Measurements from ENCODE around the gene NPR2.

Gene NPR2

GRCh38 chr9:35845824-35846771 is 54.7 kb downstream of the NPR2 start:
- Histone ChIP-seq H3K4me3 (ENCODE audit: insufficient read depth, low read length, poor library complexity, severe bottlenecking) (no peak overlapping the region), H3K9me3 (ENCODE audit: insufficient read depth, low read length) (no peaks in the 10 kb centered on the region), H3K9ac (ENCODE audit: low read length) (no peak overlapping the region), H3K36me3 (ENCODE audit: low read length) (no peaks in the 10 kb centered on the region), H4K20me1 (ENCODE audit: low read depth, low read length) (no peaks in the 10 kb centered on the region), H2AFZ (ENCODE audit: low read depth, low read length, severe bottlenecking) (no peak overlapping the region), H3K27ac (ENCODE audit: low read depth, low read length) (no peak overlapping the region), H3K79me2 (ENCODE audit: insufficient read depth, low read length) (no peaks in the 10 kb centered on the region), H3F3A (ENCODE audit: insufficient read depth) (no peaks in the 10 kb centered on the region), H3K4me2 (ENCODE audit: low read depth, low read length, poor library complexity, severe bottlenecking) (no peak overlapping the region), H3K9me2 (replicated peaks; ENCODE audit: insufficient read depth, low read length) (no peaks in the 10 kb centered on the region), H3K27me3 (ENCODE audit: low read length) (no peaks in the 10 kb centered on the region)
- no peak for TF ChIP-seq EZH2phosphoT487 (conservative IDR thresholded peaks at IDR 0.05; ENCODE audit: low read length)
- TF ChIP-seq, protein P1, sequence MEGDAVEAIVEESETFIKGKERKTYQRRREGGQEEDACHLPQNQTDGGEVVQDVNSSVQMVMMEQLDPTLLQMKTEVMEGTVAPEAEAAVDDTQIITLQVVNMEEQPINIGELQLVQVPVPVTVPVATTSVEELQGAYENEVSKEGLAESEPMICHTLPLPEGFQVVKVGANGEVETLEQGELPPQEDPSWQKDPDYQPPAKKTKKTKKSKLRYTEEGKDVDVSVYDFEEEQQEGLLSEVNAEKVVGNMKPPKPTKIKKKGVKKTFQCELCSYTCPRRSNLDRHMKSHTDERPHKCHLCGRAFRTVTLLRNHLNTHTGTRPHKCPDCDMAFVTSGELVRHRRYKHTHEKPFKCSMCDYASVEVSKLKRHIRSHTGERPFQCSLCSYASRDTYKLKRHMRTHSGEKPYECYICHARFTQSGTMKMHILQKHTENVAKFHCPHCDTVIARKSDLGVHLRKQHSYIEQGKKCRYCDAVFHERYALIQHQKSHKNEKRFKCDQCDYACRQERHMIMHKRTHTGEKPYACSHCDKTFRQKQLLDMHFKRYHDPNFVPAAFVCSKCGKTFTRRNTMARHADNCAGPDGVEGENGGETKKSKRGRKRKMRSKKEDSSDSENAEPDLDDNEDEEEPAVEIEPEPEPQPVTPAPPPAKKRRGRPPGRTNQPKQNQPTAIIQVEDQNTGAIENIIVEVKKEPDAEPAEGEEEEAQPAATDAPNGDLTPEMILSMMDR (IDR thresholded peaks at IDR 0.05; ENCODE audit: insufficient read depth, low read length, poor library complexity, severe bottlenecking): no peak

- H2AFZ ChIP-seq (ENCODE audit: low read depth, low read length, severe bottlenecking): no peak overlapping the region
- H3F3A ChIP-seq (ENCODE audit: insufficient read depth): no peaks in the 10 kb centered on the region
- no peak overlapping the region for H3K4me2 ChIP-seq (ENCODE audit: low read depth, low read length, poor library complexity, severe bottlenecking)
- no peaks in the 10 kb centered on the region for H4K20me1 ChIP-seq (ENCODE audit: low read depth, low read length)
- H3K27me3 ChIP-seq (ENCODE audit: low read length): no peaks in the 10 kb centered on the region
- no peaks in the 10 kb centered on the region for H3K9me3 ChIP-seq (ENCODE audit: insufficient read depth, low read length)
- H3K9me2 ChIP-seq (replicated peaks; ENCODE audit: insufficient read depth, low read length): no peaks in the 10 kb centered on the region
- H3K79me2 ChIP-seq (ENCODE audit: insufficient read depth, low read length): no peaks in the 10 kb centered on the region
- H3K9ac ChIP-seq (ENCODE audit: low read length): no peak overlapping the region
- H3K4me3 ChIP-seq (ENCODE audit: insufficient read depth, low read length, poor library complexity, severe bottlenecking): no peak overlapping the region
- H3K36me3 ChIP-seq (ENCODE audit: low read length): no peaks in the 10 kb centered on the region
- TF ChIP-seq EZH2phosphoT487 (conservative IDR thresholded peaks at IDR 0.05; ENCODE audit: low read length): no peak
- TF ChIP-seq, protein P1 (IDR thresholded peaks at IDR 0.05; ENCODE audit: insufficient read depth, low read length, poor library complexity, severe bottlenecking): no peak
- H3K27ac ChIP-seq (ENCODE audit: low read depth, low read length): no peak overlapping the region
Measured at GRCh38 chr9:35847792-35848572, 56.6 kb downstream of the NPR2 start.

GRCh38 chr9:35852267-35852815 is 61.0 kb downstream of the NPR2 start:
- no peak overlapping the region for H2AFZ ChIP-seq (ENCODE audit: low read depth, low read length, severe bottlenecking)
- H3K4me2 ChIP-seq (ENCODE audit: low read depth, low read length, poor library complexity, severe bottlenecking): no peak overlapping the region
- H3K27me3 ChIP-seq (ENCODE audit: low read length): no peaks in the 10 kb centered on the region
- no peak overlapping the region for H3K4me3 ChIP-seq (ENCODE audit: insufficient read depth, low read length, poor library complexity, severe bottlenecking)
- no peak overlapping the region for H3K27ac ChIP-seq (ENCODE audit: low read depth, low read length)
- H3K9me3 ChIP-seq (ENCODE audit: insufficient read depth, low read length): no peaks in the 10 kb centered on the region
- TF ChIP-seq EZH2phosphoT487 (conservative IDR thresholded peaks at IDR 0.05; ENCODE audit: low read length): no peak
- TF ChIP-seq, protein P1 (IDR thresholded peaks at IDR 0.05; ENCODE audit: insufficient read depth, low read length, poor library complexity, severe bottlenecking): no peak
- no peaks in the 10 kb centered on the region for H3K9me2 ChIP-seq (replicated peaks; ENCODE audit: insufficient read depth, low read length)
- no peaks in the 10 kb centered on the region for H3K36me3 ChIP-seq (ENCODE audit: low read length)
- no peaks in the 10 kb centered on the region for H3F3A ChIP-seq (ENCODE audit: insufficient read depth)
- H3K79me2 ChIP-seq (ENCODE audit: insufficient read depth, low read length): no peaks in the 10 kb centered on the region
- no peak overlapping the region for H3K9ac ChIP-seq (ENCODE audit: low read length)
- no peaks in the 10 kb centered on the region for H4K20me1 ChIP-seq (ENCODE audit: low read depth, low read length)
